AG09319 (cell line): Measurements from ENCODE around the gene NEB.

Source experiments
- DNase-seq: peaks from one replicate; pipeline ENCODE4 v3.0.0-alpha.2; 2010; ENCODE audit warnings: low read depth; ENCODE audit errors: extremely low read depth
- TF ChIP-seq, protein P1 (sequence below): IDR thresholded peaks from 2 replicates; pipeline ENCODE4 v1.5.1; 2011; ENCODE audit warnings: low read depth, mild to moderate bottlenecking, inconsistent platforms, low read length, moderate library complexity

NEB gene

GRCh38 chr2:151670846-151671597 lies 63.3 kb downstream of the NEB start:
- no peak for DNase-seq
- TF ChIP-seq, protein P1, sequence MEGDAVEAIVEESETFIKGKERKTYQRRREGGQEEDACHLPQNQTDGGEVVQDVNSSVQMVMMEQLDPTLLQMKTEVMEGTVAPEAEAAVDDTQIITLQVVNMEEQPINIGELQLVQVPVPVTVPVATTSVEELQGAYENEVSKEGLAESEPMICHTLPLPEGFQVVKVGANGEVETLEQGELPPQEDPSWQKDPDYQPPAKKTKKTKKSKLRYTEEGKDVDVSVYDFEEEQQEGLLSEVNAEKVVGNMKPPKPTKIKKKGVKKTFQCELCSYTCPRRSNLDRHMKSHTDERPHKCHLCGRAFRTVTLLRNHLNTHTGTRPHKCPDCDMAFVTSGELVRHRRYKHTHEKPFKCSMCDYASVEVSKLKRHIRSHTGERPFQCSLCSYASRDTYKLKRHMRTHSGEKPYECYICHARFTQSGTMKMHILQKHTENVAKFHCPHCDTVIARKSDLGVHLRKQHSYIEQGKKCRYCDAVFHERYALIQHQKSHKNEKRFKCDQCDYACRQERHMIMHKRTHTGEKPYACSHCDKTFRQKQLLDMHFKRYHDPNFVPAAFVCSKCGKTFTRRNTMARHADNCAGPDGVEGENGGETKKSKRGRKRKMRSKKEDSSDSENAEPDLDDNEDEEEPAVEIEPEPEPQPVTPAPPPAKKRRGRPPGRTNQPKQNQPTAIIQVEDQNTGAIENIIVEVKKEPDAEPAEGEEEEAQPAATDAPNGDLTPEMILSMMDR: no peak

- TF ChIP-seq, protein P1: no peak
- no peak for DNase-seq
Measured at GRCh38 chr2:151670346-151670745, 63.9 kb downstream of the NEB start.

- no peak for DNase-seq
- TF ChIP-seq, protein P1: no peak
Measured at GRCh38 chr2:151669585-151670081, 64.6 kb downstream of the NEB start.

DNA sequence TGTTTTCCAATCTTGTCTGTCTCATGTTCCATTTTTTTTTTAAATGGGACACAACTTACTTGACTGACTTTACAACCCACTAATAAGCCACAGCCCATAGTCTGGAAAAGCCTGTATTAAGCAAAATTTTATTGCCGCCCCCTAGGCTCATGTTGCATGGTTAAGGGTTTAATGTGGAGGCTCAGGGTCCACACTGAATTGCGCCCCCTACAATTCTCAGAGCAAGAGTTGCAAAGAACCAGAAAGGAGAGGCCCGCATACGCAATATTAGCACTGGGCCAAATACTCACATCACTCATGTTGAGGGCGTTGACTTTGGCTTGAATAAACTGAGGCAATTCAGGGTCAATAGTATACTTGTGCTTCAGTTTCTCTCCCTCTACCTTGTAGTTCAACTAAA lies 65.5 kb downstream of the NEB start:
- TF ChIP-seq, protein P1: no peak
- DNase-seq: no peak

DNA sequence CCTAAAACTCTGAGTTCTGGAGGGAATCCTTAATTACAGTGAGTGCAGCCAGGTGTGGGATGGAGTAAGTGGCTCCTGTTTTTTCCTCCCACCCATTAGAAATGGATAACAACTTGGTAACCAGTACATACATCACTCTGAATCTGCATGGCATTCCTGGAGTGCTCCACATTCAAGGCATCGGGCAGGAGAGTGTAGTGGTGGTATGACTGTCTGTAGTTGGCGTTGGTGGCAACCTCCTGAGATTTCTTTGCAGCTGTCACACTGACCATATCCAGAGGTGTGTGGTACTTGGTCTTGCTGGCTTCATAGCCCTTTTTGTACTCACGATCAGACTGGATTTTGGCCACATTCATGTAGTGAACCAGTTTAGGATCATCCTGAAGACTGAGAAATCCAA lies 68.3 kb downstream of the NEB start:
- DNase-seq: no peak
- TF ChIP-seq, protein P1: no peak

GRCh38 chr2:151664520-151664919 lies 69.8 kb downstream of the NEB start:
- TF ChIP-seq, protein P1: no peak
- no peak for DNase-seq

DNA sequence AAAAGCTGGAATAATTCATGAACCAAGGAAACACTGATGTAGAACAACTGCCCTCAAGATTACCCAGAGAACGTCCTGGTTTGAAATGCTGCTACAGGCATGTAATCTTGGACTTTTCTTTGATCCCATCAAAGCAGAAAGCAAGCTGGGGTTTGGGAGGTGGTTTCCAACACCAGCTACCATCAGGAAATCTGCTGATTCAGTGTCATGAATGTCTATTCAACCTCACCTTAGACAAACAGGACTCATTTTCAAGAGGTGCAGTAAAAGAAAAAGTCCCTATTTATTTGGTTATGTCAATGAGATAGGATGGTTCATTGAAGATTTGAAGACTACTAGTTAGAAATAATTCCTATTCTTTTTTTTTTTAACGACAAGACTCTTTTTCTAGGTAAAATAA lies 72.7 kb downstream of the NEB start:
- no peak for DNase-seq
- TF ChIP-seq, protein P1: no peak
